ENCODE data around the gene TIAL1. TPM values are rescaled to one million over a fixed set of nuclear protein-coding genes. Genes with fewer than 3 reads are reported as not detected.

TIAL1 gene
- total RNA-seq (45.1 and 63.5 TPM in 2 replicates), polyA plus RNA-seq (33.8 and 58.1 TPM in 2 replicates)

- Histone ChIP-seq H3K4me1 (ENCODE audit: low read depth) (peaks cover 29% of the 10 kb centered on the region), H3K9me3 (ENCODE audit: low read depth) (no peaks in the 10 kb centered on the region), H3K36me3 (no peaks in the 10 kb centered on the region), H3K4me3 (peak within 1 kb of the TSS; percentile 57), H3K27me3 (no peaks in the 10 kb centered on the region), H3K27ac (peak within 1 kb of the TSS; percentile 96)
- no peak for TF ChIP-seq CTCF (IDR thresholded peaks at IDR 0.05; ENCODE audit: low read depth, low read length)
- peak; percentile 100 for DNase-seq (ENCODE audit: low read depth in 1 of 2, low spot score in 1 of 2)
These were observed at the start of gene TIAL1 for GRCh38 chr10:119596537-119597404. Gene TIAL1 (minus strand): TSS chr10:119596964. CDS start chr10:119596465, 499 bp downstream.

GRCh38 chr10:119644994-119645393, 48.2 kb upstream of the TIAL1 start:
- Histone ChIP-seq H3K27me3 (no peaks in the 10 kb centered on the region), H3K9me3 (ENCODE audit: low read depth) (no peaks in the 10 kb centered on the region), H3K27ac (no peak overlapping the region), H3K4me3 (no peak overlapping the region), H3K4me1 (ENCODE audit: low read depth) (no peaks in the 10 kb centered on the region), H3K36me3 (no peaks in the 10 kb centered on the region)
- TF ChIP-seq CTCF (IDR thresholded peaks at IDR 0.05; ENCODE audit: low read depth, low read length): no peak
- no peak for DNase-seq (ENCODE audit: low read depth in 1 of 2, low spot score in 1 of 2)

- Histone ChIP-seq H3K4me1 (ENCODE audit: low read depth) (no peaks in the 10 kb centered on the region), H3K27me3 (no peaks in the 10 kb centered on the region), H3K4me3 (no peak overlapping the region), H3K9me3 (ENCODE audit: low read depth) (no peaks in the 10 kb centered on the region), H3K36me3 (no peaks in the 10 kb centered on the region), H3K27ac (no peak overlapping the region)
- peak; percentile 23 for TF ChIP-seq CTCF (IDR thresholded peaks at IDR 0.05; ENCODE audit: low read depth, low read length)
- no peak for DNase-seq (ENCODE audit: low read depth in 1 of 2, low spot score in 1 of 2)
These were observed 47.5 kb upstream of the TIAL1 start for GRCh38 chr10:119644205-119644814.

GRCh38 chr10:119643306-119644204, 46.8 kb upstream of the TIAL1 start:
- no peak for TF ChIP-seq CTCF (IDR thresholded peaks at IDR 0.05; ENCODE audit: low read depth, low read length)
- Histone ChIP-seq H3K36me3 (no peaks in the 10 kb centered on the region), H3K9me3 (ENCODE audit: low read depth) (no peaks in the 10 kb centered on the region), H3K4me3 (no peak overlapping the region), H3K4me1 (ENCODE audit: low read depth) (no peaks in the 10 kb centered on the region), H3K27me3 (no peaks in the 10 kb centered on the region), H3K27ac (no peak overlapping the region)
- no peak for DNase-seq (ENCODE audit: low read depth in 1 of 2, low spot score in 1 of 2)

GRCh38 chr10:119642556-119643111, 45.9 kb upstream of the TIAL1 start:
- no peak for TF ChIP-seq CTCF (IDR thresholded peaks at IDR 0.05; ENCODE audit: low read depth, low read length)
- Histone ChIP-seq H3K4me3 (no peak overlapping the region), H3K27me3 (no peaks in the 10 kb centered on the region), H3K27ac (no peak overlapping the region), H3K36me3 (no peaks in the 10 kb centered on the region), H3K9me3 (ENCODE audit: low read depth) (no peaks in the 10 kb centered on the region), H3K4me1 (ENCODE audit: low read depth) (no peaks in the 10 kb centered on the region)
- no peak for DNase-seq (ENCODE audit: low read depth in 1 of 2, low spot score in 1 of 2)
